HG02840 (cell line): ENCODE data around the gene POLDIP3.

Experiments
- ATAC-seq: cut with Tn5 transposase; IDR thresholded peaks from one replicate; pipeline ENCODE4 v1.9.1; 2021; ENCODE audit warnings: mild to moderate bottlenecking, moderate library complexity, moderate number of reproducible peaks; ENCODE audit not compliant: unreplicated experiment, low FRiP score

Gene POLDIP3, protein sequence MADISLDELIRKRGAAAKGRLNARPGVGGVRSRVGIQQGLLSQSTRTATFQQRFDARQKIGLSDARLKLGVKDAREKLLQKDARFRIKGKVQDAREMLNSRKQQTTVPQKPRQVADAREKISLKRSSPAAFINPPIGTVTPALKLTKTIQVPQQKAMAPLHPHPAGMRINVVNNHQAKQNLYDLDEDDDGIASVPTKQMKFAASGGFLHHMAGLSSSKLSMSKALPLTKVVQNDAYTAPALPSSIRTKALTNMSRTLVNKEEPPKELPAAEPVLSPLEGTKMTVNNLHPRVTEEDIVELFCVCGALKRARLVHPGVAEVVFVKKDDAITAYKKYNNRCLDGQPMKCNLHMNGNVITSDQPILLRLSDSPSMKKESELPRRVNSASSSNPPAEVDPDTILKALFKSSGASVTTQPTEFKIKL

DNA sequence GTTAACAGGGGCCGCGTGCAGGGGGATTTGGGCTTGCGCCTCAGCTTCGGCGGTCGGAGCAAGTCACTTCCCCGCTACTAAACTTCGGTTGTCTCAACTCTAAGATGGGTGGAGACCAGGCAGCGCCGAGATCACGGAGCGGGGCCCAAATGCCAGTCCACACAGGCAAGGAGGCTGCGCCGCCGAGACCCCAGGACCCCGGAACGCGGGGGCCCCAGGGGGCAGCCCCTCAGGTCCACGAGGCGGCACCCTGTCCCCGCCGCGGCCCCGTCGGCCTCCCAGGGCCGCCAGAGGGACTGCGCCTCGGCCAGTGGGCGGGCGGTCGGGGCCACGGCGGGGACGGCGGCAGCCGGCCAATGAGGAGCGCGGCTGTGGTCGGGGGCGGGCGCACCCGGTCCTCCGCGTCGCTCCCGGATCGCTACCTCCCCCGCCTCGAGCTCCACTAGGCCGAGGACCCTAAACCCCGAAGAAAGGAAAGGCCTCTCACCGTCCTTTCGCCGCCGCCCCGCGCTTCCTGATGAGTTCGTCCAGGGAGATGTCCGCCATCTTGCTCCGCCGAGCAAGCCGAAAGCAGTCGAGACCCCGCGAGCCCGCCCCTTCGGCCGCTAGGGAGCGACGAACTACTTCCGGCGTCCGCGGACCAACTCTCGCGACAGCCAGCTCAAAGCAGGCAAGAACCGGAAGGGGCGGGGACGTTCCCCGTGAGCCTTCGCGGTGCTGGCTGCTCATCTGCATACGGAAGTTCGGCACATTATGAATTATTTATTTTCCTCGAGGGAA lies at the start of gene POLDIP3:
Gene POLDIP3, minus strand, starts transcription at position 572 of the 780 bp plus-strand sequence. Its CDS starts 26 bp downstream, at position 546.
- ATAC-seq = peak; percentile 72

DNA sequence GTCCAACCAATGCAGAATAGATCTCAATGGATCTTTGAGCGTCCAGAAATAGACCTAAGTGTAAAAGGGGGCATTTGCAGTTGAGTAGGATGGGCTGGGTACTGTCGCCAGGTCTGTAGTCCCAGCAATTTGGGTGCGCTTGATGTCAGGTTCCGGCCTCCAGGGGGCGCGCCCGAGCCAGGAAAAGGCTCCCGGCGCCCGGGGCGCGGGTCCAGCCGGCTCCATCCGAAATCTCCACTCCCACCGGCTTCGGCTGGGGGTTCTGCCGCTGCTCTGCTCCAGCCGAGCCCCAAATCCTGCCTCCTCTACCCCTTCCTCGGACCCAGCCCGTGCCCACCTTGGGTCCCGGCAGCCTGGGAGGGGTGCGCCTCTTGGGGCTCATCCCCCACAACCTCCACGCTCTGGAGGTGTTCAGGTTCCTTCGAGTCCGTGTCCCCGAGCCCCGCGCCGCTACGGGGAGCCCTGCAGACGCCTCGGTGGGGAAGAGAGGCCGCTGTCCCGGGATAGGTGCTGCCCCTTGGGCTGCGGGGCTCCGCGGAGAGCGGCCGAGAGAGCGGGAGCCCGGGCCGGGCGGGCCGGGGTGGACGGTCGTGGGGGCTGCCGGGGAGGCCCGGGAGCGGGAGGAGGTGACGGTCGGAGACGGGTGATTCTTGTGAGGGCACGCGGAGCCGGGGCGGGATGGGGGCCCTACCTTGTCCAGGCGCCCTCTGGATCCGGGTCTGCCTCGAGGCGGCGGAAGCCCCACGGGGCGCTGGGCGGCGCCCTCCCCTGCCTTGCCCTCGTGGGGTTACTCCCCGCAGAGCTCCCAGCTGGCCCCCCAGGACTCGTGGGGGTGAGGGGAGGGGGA lies 47.5 kb upstream of the POLDIP3 start:
- ATAC-seq = no peak

DNA sequence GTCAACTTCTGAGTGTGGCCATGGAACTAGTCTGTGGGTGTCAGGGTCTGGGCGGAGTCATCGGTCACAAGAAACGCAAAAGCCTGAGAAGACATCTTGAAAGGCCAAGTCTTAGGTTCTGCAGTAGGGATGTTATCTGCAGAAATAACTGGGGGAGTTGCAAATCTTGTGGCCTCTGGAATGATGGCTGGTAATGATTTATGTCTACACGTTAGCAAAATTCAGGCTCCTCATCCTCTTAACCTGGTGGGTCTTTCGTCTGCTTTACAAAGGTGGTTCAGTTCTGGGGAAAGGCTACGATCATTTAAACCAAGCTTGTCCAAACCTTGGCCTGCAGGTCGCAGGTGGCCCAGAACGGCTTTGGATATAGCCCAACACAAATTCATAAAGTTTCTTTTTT lies 41.9 kb upstream of the POLDIP3 start:
- no peak for ATAC-seq

DNA sequence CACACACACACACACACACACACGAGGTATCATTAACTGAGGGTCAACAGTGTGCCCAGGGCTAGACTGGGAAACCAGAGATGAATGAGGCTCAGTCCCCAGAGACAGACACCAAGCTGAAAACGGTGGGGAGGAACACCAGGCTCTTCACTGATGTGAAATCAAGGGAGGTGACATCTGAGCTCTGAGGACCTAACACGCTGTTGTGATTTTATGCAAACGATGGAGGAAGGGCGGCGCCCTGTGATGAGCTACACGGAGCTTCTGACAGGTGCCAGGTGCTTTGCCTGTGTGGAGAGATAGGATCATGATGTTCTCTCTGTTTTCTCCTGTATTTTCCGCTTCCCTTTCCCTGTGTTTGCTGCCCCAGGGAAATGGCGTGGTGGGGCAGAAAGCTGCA lies 41.0 kb upstream of the POLDIP3 start:
- no peak for ATAC-seq

DNA sequence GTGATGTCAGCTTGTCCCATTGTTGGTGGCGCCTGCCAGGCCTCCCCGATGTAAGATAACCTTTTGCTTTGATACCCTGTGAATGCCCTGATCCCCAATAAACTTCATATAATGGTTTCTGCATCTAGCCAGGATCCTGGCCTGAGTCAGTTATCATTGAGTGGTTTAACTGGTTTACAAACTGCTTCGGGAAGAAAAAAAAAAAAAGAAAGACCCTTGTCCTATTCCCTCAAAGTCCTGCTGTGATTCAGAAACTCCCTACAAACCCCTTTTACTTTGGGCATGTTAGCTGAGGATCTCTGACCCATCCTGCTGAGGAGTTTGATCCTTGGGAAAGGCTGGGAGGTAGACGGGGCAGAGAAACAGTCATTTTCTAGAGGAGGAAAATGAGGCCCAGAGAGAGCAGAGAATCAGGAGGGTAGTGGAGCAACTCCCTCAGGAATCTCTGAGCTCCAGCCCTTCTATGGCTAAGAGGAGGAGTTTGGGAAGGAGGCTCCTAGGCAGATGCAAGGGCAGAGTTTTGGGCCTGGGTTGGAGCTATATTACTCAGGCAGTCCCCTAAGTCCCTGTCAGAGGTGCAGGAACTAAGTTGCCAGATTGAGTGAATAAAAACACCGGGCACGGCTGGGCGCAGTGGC lies 39.9 kb upstream of the POLDIP3 start:
- ATAC-seq = no peak

DNA sequence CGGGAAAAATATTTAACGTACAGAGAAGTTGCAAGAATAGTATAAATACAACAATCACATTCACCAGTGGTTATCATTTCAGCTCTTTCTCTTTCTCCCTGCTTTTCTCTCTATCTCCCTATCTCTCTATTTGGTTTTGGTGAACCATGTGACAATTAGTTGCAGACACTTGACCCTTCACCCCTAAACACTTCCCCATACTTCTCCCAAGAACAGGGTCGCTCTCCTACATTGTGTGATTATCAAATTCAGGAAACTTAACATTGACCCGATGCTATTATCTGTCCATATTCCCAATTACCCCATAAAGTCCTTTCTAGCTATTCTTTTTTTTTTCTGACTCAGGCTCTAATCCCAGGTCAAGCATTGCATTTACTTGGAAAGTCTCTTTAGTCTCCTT lies 39.3 kb upstream of the POLDIP3 start:
- ATAC-seq = no peak

DNA sequence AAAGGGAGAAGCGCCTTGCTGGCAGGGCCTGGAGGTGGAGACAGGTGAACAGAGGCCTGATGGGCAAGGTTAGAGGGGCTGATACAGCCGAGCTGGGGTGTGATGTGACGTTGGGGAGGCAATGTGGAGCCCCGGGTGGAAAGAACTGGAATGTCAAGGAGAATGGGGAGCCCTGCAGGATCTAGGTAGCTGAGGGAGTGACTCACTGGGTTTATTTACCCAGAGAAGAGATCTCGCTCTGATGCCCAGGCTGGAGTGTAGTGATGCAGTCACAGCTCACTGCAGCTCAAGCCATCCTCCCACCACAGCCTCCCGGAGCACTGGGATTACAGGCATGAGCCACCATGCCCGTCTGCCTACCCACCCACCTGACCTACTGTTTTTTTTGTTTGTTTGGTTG lies 36.5 kb upstream of the POLDIP3 start:
- no peak for ATAC-seq

DNA sequence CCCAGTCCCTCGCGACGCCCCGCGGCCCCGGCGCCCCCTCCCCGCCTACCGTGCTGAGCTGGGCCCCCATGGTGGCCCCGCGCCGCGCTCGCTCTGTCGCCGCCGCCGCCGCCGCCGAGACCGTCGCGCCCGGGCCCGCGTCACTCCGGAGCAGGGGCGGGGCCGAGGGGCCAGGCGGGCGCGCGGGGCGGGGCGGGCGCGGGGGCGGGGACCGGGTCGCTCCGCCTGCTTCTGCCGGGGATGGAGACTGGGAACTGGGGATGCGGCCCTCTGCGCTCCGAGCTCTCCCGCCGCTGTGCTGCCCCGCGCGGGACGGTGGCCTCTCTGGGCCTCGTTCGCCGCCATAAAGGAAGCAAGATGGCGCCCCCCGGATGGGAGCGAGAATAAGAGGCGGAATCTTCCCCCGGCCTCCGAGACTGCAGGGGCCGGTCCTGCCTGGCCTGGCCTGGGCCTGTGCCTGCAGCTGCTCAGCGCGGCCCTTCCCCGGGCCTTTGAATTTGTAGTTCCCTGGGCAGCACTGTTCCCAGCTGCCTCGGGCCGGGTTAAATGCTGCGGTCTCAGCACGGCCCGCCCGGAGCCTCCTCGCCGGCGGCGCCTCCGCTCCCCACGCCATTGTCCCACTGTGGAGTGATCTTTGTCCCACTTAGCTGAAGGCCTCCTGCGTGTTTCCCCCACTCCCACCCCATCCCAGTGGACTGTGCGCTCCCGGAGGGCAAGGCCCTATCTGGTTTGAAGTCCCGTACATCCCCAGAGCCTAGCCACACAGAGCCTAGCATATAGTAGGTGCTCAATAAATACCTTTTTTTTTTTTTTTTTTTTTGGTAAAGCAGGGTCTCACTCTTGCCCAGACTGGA lies 34.8 kb upstream of the POLDIP3 start, which contains the start of gene CYB5R3:
Gene CYB5R3, minus strand, starts transcription at position 147 of the 854 bp plus-strand sequence. Its CDS starts 77 bp downstream, at position 70.
- peak; percentile 54 for ATAC-seq

DNA sequence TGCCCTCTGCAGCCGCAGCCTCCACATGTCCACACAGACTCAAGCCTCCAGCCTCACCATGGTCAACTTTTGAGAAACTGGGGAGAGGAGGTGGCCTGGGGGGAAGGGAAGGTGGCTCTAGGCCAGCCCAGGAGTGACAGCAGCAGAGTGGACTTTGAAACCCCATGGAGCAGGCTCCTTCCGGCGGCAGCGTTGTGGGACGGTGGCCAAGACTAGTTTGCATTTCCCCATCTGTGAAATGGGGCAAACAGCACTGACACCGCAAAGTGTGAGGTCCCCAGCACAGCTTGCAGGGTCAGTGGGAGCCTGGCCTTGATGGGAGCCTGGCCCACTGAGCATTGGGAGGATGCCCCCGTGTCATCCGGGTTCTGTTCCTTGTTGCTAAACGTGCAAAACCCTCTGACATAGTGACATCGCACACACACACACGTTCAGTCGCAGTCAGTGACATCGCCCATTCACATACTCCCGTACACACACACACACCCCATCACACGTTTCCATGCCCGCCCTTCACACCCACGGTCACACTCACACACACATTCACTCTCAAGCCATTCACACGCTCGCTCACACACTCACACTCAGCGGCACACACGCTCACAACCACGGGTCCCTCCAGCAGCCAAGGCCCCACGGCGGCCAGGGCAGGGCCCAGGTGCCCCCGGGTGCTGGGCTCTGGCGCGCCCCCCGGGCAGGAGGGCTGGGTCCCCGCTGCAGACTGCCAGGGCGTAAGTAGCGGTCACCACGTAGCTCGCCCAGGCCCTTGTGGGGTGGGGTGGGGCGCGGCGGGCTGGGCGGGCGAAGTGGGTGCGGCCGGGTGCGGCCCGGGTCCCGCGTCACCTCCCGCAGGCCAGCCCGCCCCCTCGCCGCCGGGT lies 33.9 kb upstream of the POLDIP3 start:
- ATAC-seq = peak; percentile 53

DNA sequence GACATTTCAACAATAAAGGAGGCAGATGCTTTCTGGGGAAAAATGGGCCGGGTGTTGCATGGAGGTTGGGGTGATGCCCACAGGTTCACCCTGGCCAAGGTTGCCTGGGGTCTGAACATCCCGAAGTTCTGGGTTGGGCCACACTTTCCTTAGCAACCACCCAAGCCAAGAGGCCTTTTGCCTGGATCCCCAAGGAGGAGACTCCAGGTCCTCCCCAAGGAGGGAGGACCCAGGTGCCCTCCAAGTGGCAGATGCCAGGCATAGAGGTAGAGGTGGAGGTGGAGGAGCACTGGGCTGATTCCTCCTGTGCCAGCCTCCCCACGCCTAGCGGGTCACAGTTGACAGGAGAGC lies 33.3 kb upstream of the POLDIP3 start:
- ATAC-seq = no peak

DNA sequence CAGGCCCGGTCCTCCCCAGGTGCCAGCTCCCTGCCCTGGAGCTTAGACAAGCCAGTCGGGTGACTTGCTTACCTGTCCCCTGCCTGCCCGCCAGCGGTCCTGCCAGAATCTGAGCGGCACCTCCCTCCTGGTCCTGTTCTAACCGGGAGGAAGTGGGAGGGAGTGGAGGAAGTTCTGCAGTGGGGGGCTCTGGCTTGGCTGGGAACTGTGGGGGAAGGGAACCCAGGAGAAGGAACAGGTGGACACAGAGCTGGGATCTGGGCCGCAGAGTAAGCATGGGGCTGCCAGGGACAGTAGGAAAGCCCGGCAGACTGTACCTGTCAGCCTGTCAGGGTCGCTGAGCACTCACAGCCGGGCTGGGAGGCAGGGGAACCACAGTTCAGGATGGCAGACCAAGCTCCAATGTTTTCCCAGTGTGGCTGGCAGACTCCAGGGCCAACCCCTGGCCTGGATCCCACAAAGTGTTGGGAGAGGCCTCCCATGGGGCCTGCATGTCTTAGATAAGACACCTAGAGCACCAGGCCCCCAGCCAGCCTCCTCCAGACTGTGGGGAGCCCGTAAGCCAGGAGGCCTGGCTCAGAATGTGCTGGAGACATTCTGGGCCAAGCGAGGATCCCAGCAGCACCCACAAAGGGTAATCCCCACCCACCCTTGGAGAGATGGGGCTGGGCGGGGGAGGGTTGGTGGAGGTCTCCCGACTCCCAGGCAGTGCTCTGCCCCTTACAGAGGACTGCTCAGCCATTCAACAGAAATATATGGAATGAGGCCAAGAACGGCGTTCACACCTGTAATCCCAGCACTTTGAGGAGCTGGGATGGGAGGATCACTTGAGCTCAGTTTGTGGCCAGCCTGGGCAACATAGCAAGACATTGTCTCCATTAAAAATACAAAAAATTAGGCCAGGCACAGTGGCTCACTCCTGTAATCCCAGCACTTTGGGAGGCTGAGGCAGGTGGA lies 32.2 kb upstream of the POLDIP3 start:
- no peak for ATAC-seq

DNA sequence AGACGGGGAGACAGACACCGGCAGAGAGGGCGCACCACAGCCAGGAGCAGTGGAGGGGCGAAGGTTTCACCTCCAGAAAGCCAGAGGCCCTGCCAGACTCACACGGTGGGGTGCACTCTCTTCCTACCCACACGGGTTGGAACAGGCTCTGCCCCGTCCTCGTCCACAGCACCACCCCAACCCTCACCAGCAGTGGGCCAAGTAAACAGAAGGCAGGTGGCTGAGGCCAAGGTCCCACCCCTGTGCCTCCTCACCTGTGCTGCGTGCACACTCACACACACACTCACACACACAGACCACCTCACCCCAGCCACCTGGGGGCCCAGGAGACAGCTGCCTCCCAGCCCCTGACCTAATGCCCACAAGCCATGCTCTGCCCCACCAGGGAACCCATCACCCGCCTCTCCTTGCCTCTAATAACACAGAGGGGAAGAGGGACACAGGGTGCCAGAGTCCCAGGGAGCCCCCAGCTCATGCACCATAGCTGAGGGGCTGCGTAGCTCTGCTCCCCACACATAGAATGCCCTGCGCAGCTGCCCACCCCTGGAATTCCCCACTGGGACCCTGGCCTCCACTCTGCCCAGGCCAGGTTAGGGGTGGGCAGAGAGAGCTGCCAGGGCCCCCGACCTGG lies 31.4 kb upstream of the POLDIP3 start:
- ATAC-seq = no peak

DNA sequence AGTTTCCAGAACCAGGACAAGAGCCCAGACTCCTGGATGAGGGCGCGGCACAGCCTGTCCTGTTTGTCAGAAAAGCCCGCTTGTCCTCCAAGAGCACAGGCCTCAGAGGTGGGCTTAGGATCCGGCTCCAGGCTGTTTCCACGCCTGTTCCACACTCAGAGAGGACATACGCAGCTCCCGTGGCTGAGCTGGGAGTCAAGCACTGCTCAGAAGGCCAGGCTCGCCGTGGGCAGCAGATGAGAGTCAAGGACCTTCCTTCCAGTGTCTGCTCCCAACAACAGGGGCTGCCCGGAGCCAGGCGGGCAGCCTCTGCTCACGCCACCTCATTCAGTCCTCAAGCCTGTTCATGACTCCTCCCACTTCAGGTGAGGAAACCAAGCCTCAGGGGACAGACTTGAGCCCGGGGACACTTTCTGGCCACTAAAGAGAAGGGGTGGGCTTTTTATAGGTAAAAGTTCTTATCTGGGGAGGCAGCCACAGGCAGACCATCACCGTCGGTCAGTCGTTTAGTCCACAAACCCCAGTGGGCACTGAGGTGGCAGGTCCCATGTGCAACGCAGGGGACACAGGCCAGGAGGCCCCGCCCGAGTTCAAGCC lies 30.8 kb upstream of the POLDIP3 start:
- no peak for ATAC-seq

DNA sequence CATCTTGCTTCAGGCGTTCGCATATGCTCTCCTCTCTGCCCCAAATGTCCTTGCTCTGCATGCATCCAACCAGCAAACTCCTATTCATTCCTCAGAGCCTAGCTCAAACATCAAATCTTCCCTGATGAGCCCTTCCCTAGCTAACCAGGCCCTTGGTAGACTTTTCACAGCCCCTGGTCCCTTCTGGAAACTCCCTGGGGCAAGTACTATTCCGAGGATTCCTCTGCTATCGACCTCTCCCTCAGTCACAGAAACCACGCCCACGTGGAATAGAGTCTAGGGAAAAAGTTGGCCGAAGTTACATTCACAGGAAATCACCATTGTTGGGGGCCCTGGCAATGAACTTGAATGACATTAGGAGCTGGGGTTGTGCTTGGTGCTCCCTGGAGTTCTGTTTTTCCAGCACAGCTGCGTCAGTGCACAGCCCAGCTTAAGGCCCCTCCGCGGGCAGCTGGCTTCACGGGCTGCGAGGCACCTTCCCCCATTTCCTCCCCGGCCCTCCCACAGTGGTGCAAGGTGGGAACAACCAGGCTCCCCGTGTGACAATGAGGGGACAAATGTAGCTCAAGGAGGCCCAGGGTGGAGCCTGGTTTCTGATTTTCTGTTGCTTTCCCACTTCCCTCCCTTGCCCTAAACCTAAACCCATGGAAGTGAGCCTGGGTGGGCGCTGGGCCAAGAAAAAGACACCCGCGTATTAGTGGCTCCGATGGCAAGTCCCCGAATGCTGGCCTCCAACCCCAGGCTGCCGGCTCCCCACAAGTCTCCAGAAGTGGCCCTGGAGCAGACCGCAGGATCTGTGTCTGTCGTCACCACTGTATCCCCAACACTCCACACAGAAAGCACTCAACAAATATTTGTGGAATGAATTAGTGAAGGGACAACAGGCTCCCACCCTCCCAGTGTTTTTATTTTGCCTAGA lies 30.0 kb upstream of the POLDIP3 start:
- no peak for ATAC-seq

DNA sequence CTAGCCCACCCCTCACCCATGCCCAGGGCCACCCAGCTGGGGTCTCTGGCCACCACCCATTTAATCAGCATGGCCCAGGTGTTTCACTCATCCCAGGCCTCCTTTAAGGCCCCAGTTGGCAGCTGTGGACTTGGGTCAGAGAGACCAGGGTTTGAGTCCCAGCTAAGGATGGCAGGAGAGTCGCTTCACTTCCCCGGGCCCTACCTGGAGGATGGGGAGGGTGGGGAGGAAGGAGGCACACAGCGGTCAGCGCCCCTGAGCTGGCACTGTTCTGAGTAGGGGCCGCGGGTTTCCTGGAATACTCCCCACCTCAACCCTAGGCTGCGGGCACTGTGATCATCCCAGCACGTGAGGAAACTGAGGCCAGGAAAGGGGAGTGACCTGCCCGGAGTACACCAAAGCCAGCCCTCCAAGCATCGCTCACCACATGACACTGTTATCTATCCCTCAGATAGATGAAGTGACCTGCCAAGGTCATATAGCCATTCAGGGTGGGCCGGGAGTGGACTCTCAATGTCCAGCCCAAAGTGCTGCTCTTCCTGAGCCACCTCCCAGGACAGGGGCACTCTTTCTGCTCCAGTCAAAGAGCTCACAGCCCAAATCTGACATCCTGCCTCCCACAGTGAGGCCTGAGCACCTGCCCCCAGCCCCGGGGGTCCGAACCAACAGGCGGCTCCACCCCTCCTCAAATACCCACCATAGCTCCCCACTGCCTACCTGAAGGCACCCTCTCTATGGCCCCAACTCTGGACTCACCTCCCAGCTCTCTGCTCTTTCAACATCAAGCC lies 29.1 kb upstream of the POLDIP3 start:
- no peak for ATAC-seq
